ENCODE measurements around the gene USP26.
"Not testable (repeated sequence)": the region's sequence is repeated elsewhere in the genome, so short reads cannot be mapped to it uniquely, and the experiment has no call there.

The USP26 gene

GRCh38 chrX:133007458-133007857 is 89.5 kb downstream of the USP26 start:
- no peak for DNase-seq (ENCODE audit: low spot score)

- no peak for DNase-seq (ENCODE audit: low spot score)
Observed at GRCh38 chrX:133005616-133006015, 91.3 kb downstream of the USP26 start.

DNA sequence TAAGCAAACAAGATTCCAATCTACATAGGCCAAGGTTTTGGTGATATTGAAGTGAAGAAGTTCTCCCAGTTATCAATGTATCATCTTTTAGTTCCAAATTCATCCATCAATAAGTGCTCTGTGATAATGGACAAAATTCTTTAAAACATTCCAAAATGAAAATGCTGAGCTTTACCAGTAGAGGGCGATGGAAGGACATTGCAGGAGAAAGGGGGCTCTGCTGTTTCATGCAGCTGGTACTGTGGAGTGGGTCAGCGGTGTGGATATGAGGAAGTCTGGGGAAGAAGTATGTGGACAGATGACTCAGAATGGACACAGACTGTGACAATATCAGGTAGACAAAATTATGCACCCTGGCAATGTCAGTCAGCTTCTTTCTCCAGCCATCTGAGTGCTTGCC is 91.9 kb downstream of the USP26 start:
- DNase-seq (ENCODE audit: low spot score) = peak; percentile 7

DNA sequence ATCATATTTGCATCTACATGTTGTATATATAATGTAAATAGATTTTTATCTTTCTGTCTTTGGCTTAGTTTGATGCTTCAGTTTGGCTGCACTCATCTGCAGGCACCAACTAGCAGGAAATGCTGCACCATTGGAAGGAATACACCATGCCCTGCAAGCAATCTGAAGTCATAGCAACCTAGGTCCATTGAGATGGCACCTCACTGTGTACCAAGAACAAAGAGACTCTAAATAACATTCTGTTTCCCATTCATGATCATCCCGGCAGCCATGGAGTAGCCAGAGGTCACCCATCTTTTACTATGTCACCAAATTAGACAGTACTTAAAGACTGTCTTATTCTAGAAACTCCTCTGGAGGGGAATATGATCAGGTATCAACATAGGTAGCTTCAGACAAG is 97.7 kb downstream of the USP26 start:
- no peak for DNase-seq (ENCODE audit: low spot score)

- no peak for DNase-seq (ENCODE audit: low spot score)
Observed at GRCh38 chrX:132990835-132991234, 106.1 kb downstream of the USP26 start.

DNA sequence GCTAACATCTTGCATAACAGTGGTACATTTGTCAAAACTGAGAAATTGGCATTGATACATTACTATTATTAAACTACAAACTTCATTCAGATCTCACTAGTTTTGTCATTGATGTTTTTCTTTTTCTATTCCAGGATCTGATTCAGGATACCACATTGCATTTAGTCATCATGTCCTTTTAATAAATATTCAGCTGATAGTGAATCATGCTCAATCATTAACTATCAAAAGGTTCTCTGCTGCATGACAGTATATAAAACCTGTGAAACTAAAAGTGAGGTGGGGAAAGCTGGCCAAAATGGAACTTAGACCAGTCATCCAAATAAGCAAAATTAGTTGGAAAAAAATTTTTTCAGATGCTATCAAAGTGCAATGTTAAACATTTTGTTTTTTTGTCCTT is 110.4 kb downstream of the USP26 start:
- DNase-seq (ENCODE audit: low spot score) = no peak

GRCh38 chrX:132984058-132984650 is 112.8 kb downstream of the USP26 start:
- DNase-seq (ENCODE audit: low spot score) = no peak

DNA sequence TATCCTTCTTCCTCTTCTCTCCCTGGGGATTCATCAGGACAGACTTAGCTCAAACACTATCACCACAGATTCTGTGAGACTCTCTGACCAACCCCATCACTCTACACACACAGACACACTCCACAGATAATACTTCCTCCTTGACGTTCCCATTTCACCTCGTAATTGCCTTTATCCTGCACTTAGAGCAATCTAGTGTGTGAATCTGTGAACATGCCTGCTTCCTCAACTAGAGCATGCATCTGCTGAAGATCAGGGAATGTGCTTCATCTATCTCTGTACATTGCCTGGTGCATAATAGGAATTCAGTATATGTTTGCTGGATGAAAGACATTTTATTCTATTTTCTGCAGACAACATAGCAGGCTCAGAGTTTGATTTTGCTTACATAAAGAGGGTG is 113.4 kb downstream of the USP26 start:
- no peak for DNase-seq (ENCODE audit: low spot score)

DNA sequence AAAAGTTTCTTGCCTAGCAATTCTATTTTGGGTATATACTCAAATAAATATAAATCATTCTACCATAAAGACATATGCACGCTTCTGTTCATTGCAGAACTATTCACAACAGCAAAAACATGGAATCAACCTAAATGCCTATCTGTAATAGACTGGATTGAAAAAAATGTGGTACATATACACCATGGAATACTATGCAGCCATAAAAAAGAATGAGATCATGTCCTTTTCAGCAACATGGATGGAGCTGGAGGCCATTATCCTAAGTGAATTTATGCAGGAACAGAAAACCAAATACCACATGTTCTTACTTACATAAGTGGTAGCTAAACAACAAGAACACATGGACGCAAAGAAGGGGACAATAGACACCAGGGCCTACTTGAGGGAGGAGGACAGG is 116.9 kb downstream of the USP26 start:
- DNase-seq (ENCODE audit: low spot score) = not testable (repeated sequence)

Data from HuH-7.5 (cell line).